ENCODE measurements around the gene RAD51B. TPM values are rescaled to one million over a fixed set of nuclear protein-coding genes. Genes with fewer than 3 reads are reported as not detected.
A peak's percentile ranks its signal among the peaks of the same experiment; 100 is the strongest.

RAD51B gene
- total RNA-seq, 2 donors from 2014 or later = 22.8 to 33.8 TPM

DNA sequence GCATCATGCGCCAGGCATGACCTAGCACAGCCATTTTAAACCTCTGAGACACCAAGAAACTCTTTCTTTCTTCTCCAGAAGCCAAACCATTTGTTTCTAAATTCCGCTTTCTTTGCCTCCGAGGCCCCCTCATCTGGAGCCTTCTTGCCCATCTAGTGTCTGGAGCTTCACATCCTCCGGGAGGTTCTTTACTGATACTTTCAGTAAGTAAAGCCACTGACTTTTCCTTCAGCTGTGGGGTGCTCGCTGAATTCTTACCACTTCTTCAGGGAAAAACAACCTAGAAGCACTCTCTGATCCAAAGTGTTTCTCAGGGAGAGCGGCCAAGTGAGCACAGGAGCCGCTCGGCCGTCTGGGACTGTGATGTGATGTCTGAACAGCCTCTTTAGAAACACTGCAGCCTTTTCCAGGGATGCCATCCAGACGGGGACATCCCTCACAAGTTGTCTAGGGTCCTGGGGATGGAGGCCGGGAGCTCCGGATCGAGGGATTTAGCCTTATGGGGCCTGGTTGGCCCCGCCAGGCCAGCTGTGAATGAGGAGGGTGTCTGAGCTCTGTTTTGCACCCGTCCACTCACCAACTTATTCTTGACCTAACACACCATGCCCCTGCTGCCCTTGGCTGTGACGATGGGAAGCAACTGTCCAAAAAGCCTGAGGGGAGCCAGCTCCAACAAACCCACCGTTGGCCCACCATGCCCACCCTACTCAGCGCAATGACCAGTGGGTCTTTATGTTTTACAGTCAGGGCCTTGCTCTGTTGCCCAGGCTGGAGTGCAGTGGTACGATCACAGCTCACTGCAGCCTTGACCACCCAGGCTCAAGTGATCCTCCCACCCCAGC, 812.7 kb downstream of the RAD51B start:
- H3K36me3 ChIP-seq (ENCODE audit: control insufficient read depth, insufficient read depth, low read length) = no peaks in the 10 kb centered on the region
- no peak overlapping the region for H3K4me3 ChIP-seq (ENCODE audit: low read length)
- H3K9me3 Mint-ChIP-seq = no peaks in the 10 kb centered on the region
- H3K9me3 ChIP-seq (ENCODE audit: control insufficient read depth, low read length) = no peaks in the 10 kb centered on the region
- H3K27ac ChIP-seq (ENCODE audit: low read depth, low read length) = no peak overlapping the region
- no peaks in the 10 kb centered on the region for H3K27me3 ChIP-seq (ENCODE audit: control insufficient read depth, insufficient read depth, low read length, poor library complexity, severe bottlenecking)
- TF ChIP-seq, protein P1, sequence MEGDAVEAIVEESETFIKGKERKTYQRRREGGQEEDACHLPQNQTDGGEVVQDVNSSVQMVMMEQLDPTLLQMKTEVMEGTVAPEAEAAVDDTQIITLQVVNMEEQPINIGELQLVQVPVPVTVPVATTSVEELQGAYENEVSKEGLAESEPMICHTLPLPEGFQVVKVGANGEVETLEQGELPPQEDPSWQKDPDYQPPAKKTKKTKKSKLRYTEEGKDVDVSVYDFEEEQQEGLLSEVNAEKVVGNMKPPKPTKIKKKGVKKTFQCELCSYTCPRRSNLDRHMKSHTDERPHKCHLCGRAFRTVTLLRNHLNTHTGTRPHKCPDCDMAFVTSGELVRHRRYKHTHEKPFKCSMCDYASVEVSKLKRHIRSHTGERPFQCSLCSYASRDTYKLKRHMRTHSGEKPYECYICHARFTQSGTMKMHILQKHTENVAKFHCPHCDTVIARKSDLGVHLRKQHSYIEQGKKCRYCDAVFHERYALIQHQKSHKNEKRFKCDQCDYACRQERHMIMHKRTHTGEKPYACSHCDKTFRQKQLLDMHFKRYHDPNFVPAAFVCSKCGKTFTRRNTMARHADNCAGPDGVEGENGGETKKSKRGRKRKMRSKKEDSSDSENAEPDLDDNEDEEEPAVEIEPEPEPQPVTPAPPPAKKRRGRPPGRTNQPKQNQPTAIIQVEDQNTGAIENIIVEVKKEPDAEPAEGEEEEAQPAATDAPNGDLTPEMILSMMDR (conservative IDR thresholded peaks at IDR 0.05) = no peak
- peak; percentile 31 for DNase-seq
- H3K4me1 ChIP-seq (ENCODE audit: control insufficient read depth, insufficient read depth, low read length) = peaks cover 6% of the 10 kb centered on the region
- H3K27ac Mint-ChIP-seq = no peak overlapping the region
- 92 to 94% methylated on average over 12 to 19 of the region's 19 CpGs for WGBS, 2 experiments (ENCODE audit: insufficient coverage in 1 of 2, insufficient read length in 1 of 2)
- H3K4me3 Mint-ChIP-seq = no peak overlapping the region
- peaks cover 33% of the 10 kb centered on the region for H3K4me1 Mint-ChIP-seq
- H3K9ac ChIP-seq (ENCODE audit: extremely low read depth, low read length, poor library complexity, severe bottlenecking) = no peak overlapping the region
- no peaks in the 10 kb centered on the region for H3K36me3 Mint-ChIP-seq (ENCODE audit: low read depth)
- H3K27me3 Mint-ChIP-seq (ENCODE audit: insufficient read depth) = peaks cover 5% of the 10 kb centered on the region

DNA sequence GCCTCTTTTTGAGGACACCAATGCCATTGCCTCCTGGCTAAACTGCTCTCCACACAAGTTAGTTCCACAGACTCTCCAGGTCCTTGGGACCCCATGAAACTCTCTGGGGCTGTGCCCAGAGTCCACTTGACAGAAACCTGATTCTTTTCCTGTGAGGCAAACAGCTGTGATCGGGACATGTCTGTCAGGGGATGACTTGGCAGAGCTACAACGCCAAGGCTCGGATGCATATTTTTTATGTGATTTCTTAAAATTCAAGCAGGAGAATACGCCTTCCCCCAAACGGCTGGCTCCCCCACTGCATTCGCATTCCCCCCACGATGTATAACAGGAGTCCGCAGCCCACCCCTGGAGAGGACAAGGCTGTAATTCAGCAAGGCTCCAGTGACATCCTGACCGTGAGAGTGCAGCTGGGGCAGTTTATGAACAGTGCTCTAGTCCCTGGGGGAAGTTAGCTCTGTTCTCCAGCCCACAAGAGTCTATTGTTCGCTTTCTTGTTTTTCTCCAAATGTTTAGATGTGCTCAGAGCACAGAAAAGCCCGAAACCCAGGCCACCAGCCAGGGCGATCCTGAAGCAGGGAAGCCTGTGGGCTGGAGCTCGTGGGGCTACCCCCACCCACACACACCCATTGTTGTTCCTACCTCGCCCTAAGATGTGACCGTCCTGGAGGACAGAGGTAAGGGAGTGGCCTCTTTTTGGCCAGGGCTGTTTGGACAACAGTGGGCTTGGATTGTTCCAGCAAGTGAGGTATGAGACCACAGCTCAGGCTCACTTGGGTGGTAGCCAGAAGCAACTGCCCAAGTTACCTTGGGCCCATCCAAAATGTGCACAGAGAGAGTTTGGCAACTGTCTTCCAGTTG, 813.8 kb downstream of the RAD51B start:
- Histone ChIP-seq H3K27ac (ENCODE audit: low read depth, low read length) (peak overlapping the region; percentile 6), H3K9ac (ENCODE audit: extremely low read depth, low read length, poor library complexity, severe bottlenecking) (no peak overlapping the region), H3K4me1 (ENCODE audit: control insufficient read depth, insufficient read depth, low read length) (peaks cover 6% of the 10 kb centered on the region), H3K4me3 (ENCODE audit: low read length) (no peak overlapping the region), H3K27me3 (ENCODE audit: control insufficient read depth, insufficient read depth, low read length, poor library complexity, severe bottlenecking) (no peaks in the 10 kb centered on the region), H3K9me3 (ENCODE audit: control insufficient read depth, low read length) (no peaks in the 10 kb centered on the region), H3K36me3 (ENCODE audit: control insufficient read depth, insufficient read depth, low read length) (no peaks in the 10 kb centered on the region)
- 91 to 94% methylated on average over 11 to 15 of the region's 15 CpGs for WGBS, 2 experiments (ENCODE audit: insufficient coverage in 1 of 2, insufficient read length in 1 of 2)
- Mint-ChIP-seq H3K4me3 (no peak overlapping the region), H3K27me3 (ENCODE audit: insufficient read depth) (peaks cover 5% of the 10 kb centered on the region), H3K36me3 (ENCODE audit: low read depth) (no peaks in the 10 kb centered on the region), H3K4me1 (peaks cover 33% of the 10 kb centered on the region), H3K27ac (no peak overlapping the region), H3K9me3 (no peaks in the 10 kb centered on the region)
- TF ChIP-seq, protein P1 (conservative IDR thresholded peaks at IDR 0.05) = no peak
- DNase-seq = peak; percentile 30

DNA sequence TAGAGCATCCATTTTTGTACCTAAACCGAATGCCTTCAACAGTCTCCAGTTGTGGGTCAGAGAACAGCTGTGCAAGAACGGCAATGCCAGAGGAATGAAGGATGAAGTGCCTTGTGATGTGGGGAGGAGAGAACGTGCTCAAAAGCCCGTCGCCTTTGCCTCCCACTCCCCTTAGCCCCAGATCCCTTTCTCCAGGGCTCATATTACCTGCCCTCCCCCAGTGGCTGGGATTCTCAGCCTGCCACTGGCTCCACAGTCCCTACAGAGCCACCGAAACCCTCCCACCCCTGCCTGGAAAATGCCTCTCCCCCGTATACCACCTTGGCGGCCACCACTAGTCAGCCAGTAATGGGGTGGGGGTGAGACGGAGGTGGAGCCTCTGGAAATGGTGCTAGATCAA, 814.8 kb downstream of the RAD51B start:
- Histone ChIP-seq H3K4me3 (ENCODE audit: low read length) (no peak overlapping the region), H3K4me1 (ENCODE audit: control insufficient read depth, insufficient read depth, low read length) (no peaks in the 10 kb centered on the region), H3K27ac (ENCODE audit: low read depth, low read length) (no peak overlapping the region), H3K36me3 (ENCODE audit: control insufficient read depth, insufficient read depth, low read length) (no peaks in the 10 kb centered on the region), H3K27me3 (ENCODE audit: control insufficient read depth, insufficient read depth, low read length, poor library complexity, severe bottlenecking) (no peaks in the 10 kb centered on the region), H3K9me3 (ENCODE audit: control insufficient read depth, low read length) (no peaks in the 10 kb centered on the region), H3K9ac (ENCODE audit: extremely low read depth, low read length, poor library complexity, severe bottlenecking) (no peak overlapping the region)
- peak; percentile 45 for DNase-seq
- peaks cover 24% of the 10 kb centered on the region for H3K4me1 Mint-ChIP-seq
- no peaks in the 10 kb centered on the region for H3K9me3 Mint-ChIP-seq
- 86 to 88% methylated on average over 3 to 9 of the region's 9 CpGs for WGBS, 2 experiments (ENCODE audit: insufficient coverage in 1 of 2, insufficient read length in 1 of 2)
- H3K27ac Mint-ChIP-seq = no peak overlapping the region
- H3K27me3 Mint-ChIP-seq (ENCODE audit: insufficient read depth) = peaks cover 5% of the 10 kb centered on the region
- no peak overlapping the region for H3K4me3 Mint-ChIP-seq
- H3K36me3 Mint-ChIP-seq (ENCODE audit: low read depth) = no peaks in the 10 kb centered on the region
- TF ChIP-seq, protein P1 (conservative IDR thresholded peaks at IDR 0.05) = no peak

Measured in endodermal cell (in vitro differentiated cells).